Stomach (tissue), 4 donors: Measurements from ENCODE around the gene CRB2.

Source experiments
- EP300 ChIP-seq: sonication (generic); formaldehyde crosslinking; IDR thresholded peaks from one replicate; pipeline ENCODE4 v1.6.1; 2017; ENCODE audit warnings: antibody characterized with exemption
- POLR2A ChIP-seq, 4 donors: fragments of 450-650 bp; IDR thresholded peaks; one replicate each; pipeline ENCODE4 v1.6.1; 2016; ENCODE audit warnings: antibody characterized with exemption in 4 of 4, control low read depth in 2 of 4, mild to moderate bottlenecking in 1 of 4, moderate library complexity in 1 of 4
- POLR2AphosphoS5 ChIP-seq, 3 donors: sonication (generic); formaldehyde crosslinking; IDR thresholded peaks; one replicate each; pipeline ENCODE4 v1.6.1; 2016; ENCODE audit warnings: antibody characterized with exemption in 3 of 3
- TF ChIP-seq, protein P1 (sequence below), 7 experiments: fragments of 450-650 bp in 4 of 7; fragments of 200-600 bp in 3 of 7; sonication (generic) in 3 of 7; IDR thresholded peaks; one replicate each; pipeline ENCODE4 v1.5.1; 2016 to 2019; ENCODE audit warnings: antibody characterized with exemption in 7 of 7, control low read depth in 2 of 7, mild to moderate bottlenecking in 1 of 7

DNA sequence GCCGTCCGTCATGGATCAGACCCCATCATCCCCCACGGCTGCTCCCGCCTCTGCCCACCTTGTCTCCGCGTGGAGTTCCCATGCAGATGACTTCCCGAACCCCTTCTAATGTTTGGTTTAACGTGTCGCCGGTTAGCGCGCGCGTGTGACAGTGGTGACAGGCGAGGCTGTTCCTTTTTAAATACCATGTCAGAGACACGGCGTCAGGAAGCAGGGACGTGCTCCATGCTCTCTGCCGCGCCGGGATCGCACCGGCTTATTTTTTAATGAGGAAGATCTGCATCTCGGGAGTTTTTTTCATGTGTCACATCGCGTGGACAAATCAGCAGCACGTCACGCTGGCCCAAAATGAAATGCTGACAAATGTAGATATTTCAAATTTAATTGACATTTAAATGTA is 35.9 kb downstream of the CRB2 start:
- TF ChIP-seq EP300 (no peak), POLR2AphosphoS5 (IDR thresholded peaks at IDR 0.05) (no peak), POLR2A (IDR thresholded peaks at IDR 0.05) (no peak)
- TF ChIP-seq, protein P1, sequence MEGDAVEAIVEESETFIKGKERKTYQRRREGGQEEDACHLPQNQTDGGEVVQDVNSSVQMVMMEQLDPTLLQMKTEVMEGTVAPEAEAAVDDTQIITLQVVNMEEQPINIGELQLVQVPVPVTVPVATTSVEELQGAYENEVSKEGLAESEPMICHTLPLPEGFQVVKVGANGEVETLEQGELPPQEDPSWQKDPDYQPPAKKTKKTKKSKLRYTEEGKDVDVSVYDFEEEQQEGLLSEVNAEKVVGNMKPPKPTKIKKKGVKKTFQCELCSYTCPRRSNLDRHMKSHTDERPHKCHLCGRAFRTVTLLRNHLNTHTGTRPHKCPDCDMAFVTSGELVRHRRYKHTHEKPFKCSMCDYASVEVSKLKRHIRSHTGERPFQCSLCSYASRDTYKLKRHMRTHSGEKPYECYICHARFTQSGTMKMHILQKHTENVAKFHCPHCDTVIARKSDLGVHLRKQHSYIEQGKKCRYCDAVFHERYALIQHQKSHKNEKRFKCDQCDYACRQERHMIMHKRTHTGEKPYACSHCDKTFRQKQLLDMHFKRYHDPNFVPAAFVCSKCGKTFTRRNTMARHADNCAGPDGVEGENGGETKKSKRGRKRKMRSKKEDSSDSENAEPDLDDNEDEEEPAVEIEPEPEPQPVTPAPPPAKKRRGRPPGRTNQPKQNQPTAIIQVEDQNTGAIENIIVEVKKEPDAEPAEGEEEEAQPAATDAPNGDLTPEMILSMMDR (IDR thresholded peaks at IDR 0.05): no peak
